ENCODE results near the gene ZSCAN16.

Gene ZSCAN16

GRCh38 chr6:28134015-28134414 lies 9.6 kb downstream of the ZSCAN16 start:
- DNase-seq (ENCODE audit: low spot score), result peak; percentile 25

GRCh38 chr6:28134716-28135115 lies 10.3 kb downstream of the ZSCAN16 start:
- no peak for DNase-seq (ENCODE audit: low spot score)

GRCh38 chr6:28135393-28135792 lies 11.0 kb downstream of the ZSCAN16 start:
- DNase-seq (ENCODE audit: low spot score), result no peak

GRCh38 chr6:28136585-28137504 lies 12.4 kb downstream of the ZSCAN16 start:
- peak; percentile 90 for DNase-seq (ENCODE audit: low spot score)

- no peak for DNase-seq (ENCODE audit: low spot score)
Measured at GRCh38 chr6:28137505-28137981, 13.1 kb downstream of the ZSCAN16 start.

- DNase-seq (ENCODE audit: low spot score), result no peak
Measured at GRCh38 chr6:28139860-28140543, 15.6 kb downstream of the ZSCAN16 start.

- DNase-seq (ENCODE audit: low spot score), result no peak
Measured at GRCh38 chr6:28140616-28141015, 16.2 kb downstream of the ZSCAN16 start.

- peak; percentile 86 for DNase-seq (ENCODE audit: low spot score)
Measured at GRCh38 chr6:28141500-28142329, 17.3 kb downstream of the ZSCAN16 start, which contains the start of gene ZKSCAN8. Gene ZKSCAN8 (plus strand): TSS chr6:28141883. CDS start chr6:28148408, 6,525 bp downstream.

- DNase-seq (ENCODE audit: low spot score), result no peak
Measured at GRCh38 chr6:28142446-28142845, 18.0 kb downstream of the ZSCAN16 start.

GRCh38 chr6:28145231-28145630 lies 20.8 kb downstream of the ZSCAN16 start:
- no peak for DNase-seq (ENCODE audit: low spot score)

- no peak for DNase-seq (ENCODE audit: low spot score)
Measured at GRCh38 chr6:28152531-28152930, 28.1 kb downstream of the ZSCAN16 start.

- no peak for DNase-seq (ENCODE audit: low spot score)
Measured at GRCh38 chr6:28153546-28153945, 29.1 kb downstream of the ZSCAN16 start.

- DNase-seq (ENCODE audit: low spot score), result no peak
Measured at GRCh38 chr6:28154357-28154756, 29.9 kb downstream of the ZSCAN16 start.

GRCh38 chr6:28158318-28158717 lies 33.9 kb downstream of the ZSCAN16 start:
- DNase-seq (ENCODE audit: low spot score), result no peak

GRCh38 chr6:28159029-28159607 lies 34.7 kb downstream of the ZSCAN16 start:
- DNase-seq (ENCODE audit: low spot score), result no peak

GRCh38 chr6:28160233-28160632 lies 35.8 kb downstream of the ZSCAN16 start:
- DNase-seq (ENCODE audit: low spot score), result no peak

- peak; percentile 84 for DNase-seq (ENCODE audit: low spot score)
Measured at GRCh38 chr6:28161410-28162079, 37.1 kb downstream of the ZSCAN16 start.

- DNase-seq (ENCODE audit: low spot score), result no peak
Measured at GRCh38 chr6:28165563-28165962, 41.2 kb downstream of the ZSCAN16 start.

- DNase-seq (ENCODE audit: low spot score), result peak; percentile 38
Measured at GRCh38 chr6:28167068-28167467, 42.7 kb downstream of the ZSCAN16 start.

GRCh38 chr6:28167926-28168325 lies 43.5 kb downstream of the ZSCAN16 start:
- DNase-seq (ENCODE audit: low spot score), result no peak

- no peak for DNase-seq (ENCODE audit: low spot score)
Measured at GRCh38 chr6:28171271-28171670, 46.9 kb downstream of the ZSCAN16 start.

Data from AG08395 (cell line).